ENCODE measurements around the gene ADD3.
"Not testable (repeated sequence)": the region's sequence is repeated elsewhere in the genome, so short reads cannot be mapped to it uniquely, and the experiment has no call there.

ADD3 gene

DNA sequence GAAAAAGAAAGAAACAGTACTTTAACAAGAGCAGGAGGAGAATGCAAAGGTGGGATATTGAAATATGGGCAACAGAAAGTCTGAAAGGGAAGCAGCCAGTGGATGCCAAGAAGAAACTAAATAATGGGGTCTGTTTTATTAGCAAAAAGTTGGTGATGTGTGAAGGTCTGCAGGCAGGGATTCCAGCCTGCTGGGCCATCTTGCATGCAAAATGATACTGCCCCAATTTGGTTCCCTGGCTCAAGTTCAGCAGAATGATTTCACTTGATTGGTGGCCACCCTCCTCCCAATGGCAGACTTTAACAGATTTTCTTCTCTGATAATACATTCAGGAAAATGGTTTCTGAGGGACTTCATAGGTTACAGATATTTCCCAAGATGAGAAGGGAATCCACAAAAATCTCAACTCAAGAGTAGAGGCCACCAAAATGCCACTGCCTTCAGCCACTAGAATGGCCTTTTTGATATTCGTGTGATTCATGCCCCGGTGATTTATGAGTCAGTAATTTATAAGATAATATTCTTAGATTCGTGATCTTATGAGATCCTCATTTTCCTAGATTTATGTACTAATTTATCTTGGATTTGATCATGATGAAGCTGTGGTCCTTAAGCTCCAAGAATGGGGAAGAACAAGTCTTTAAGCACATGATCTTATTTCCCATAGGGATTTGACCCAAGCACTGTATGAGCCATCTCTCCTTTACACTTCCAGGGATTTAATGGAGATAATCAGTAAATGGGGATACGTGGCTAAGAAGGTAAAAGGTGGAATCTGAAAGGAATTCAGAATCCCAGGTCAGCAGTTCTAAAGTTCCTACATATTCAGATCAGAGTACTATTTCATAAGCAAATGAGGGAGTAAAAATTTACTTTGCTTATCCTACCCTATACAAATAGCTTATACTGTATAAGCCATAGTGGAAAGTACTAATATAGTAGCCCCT is 32.3 kb upstream of the ADD3 start:
- no peak for TF ChIP-seq Cebpa-rat (IDR thresholded peaks at IDR 0.05)
- Histone ChIP-seq H3K27me3 (no peaks in the 10 kb centered on the region), H3K4me1 (no peaks in the 10 kb centered on the region)

GRCh38 chr10:109976681-109977080 is 31.1 kb upstream of the ADD3 start:
- Histone ChIP-seq H3K4me2 (no peak overlapping the region), H4K20me1 (no peaks in the 10 kb centered on the region), H3K4me1 (no peaks in the 10 kb centered on the region), H3K27ac (no peak overlapping the region), H3K9me3 (no peaks in the 10 kb centered on the region), H3K9ac (no peak overlapping the region), H3K4me3 (no peak overlapping the region), H3K36me3 (no peaks in the 10 kb centered on the region), H3K27me3 (no peaks in the 10 kb centered on the region)
- no peak for TF ChIP-seq Cebpa-rat (IDR thresholded peaks at IDR 0.05)

More for the DNA sequence above, 32.3 kb upstream of the ADD3 start:
- Histone ChIP-seq H3K4me3 (no peak overlapping the region), H3K9me3 (no peaks in the 10 kb centered on the region), H4K20me1 (no peaks in the 10 kb centered on the region), H3K27ac (no peak overlapping the region), H3K4me2 (no peak overlapping the region), H3K36me3 (no peaks in the 10 kb centered on the region), H3K9ac (no peak overlapping the region)

DNA sequence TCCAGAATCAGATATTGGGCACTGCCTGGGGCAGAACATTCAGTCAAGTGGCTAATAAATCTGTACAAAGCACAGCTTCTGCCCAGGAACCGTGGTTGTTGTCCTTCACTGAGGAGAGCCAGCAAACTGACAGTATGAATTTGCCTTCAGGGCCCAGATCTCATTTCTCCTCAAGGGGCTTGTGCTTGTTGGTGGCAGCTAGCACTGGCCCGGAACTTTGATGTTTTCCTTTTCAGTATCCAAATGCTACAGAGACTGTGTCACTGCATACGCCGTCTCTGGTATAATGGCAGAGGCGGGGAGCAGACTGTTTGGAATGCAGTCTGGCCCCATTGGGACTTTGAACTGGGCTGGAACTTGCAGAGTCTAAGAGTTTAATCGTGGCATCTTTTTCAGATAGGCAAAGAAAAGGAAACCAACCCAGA is 30.4 kb upstream of the ADD3 start:
- no peaks in the 10 kb centered on the region for H3K9me3 ChIP-seq
- no peaks in the 10 kb centered on the region for H4K20me1 ChIP-seq
- no peaks in the 10 kb centered on the region for H3K36me3 ChIP-seq
- no peak overlapping the region for H3K4me3 ChIP-seq
- no peaks in the 10 kb centered on the region for H3K27me3 ChIP-seq
- no peak for TF ChIP-seq Cebpa-rat (IDR thresholded peaks at IDR 0.05)
- no peaks in the 10 kb centered on the region for H3K4me1 ChIP-seq
- H3K27ac ChIP-seq: no peak overlapping the region
- H3K9ac ChIP-seq: no peak overlapping the region
- no peak overlapping the region for H3K4me2 ChIP-seq

DNA sequence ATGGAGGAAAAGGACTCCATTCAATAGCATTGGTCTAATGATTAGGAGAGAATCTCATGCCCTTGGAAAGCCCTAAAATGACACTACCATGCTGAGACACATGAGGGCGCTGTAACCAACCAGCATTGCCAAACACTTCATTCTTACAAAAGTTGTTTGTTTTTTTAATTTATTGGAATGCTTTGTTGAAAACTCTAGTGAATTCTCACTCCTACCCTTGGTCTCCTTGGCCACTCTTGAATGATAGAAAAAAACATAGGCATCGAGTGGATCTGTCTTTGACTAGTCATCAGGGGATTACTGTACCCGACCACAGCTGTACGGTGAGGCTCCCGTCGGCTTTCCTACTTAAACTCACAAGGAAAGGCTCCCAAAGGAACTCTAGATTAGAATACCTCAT is 29.3 kb upstream of the ADD3 start:
- H3K9ac ChIP-seq: no peak overlapping the region
- H3K4me3 ChIP-seq: no peak overlapping the region

GRCh38 chr10:109979215-109979614 is 28.6 kb upstream of the ADD3 start:
- H3K9me3 ChIP-seq: peaks cover 3% of the 10 kb centered on the region; the same call in 1 of the 2 replicates
- TF ChIP-seq Cebpa-rat (IDR thresholded peaks at IDR 0.05): no peak

More for the DNA sequence above, 29.3 kb upstream of the ADD3 start:
- Histone ChIP-seq H4K20me1 (no peaks in the 10 kb centered on the region), H3K4me2 (no peak overlapping the region), H3K4me1 (peaks cover 4% of the 10 kb centered on the region; the same call in 1 of the 2 replicates), H3K27ac (no peak overlapping the region), H3K9me3 (no peaks in the 10 kb centered on the region; the same call in 1 of the 2 replicates), H3K27me3 (no peaks in the 10 kb centered on the region), H3K36me3 (no peaks in the 10 kb centered on the region)
- no peak for TF ChIP-seq Cebpa-rat (IDR thresholded peaks at IDR 0.05)

GRCh38 chr10:109981650-109982049 is 26.1 kb upstream of the ADD3 start:
- no peak overlapping the region for H3K9ac ChIP-seq
- H3K4me1 ChIP-seq: peaks cover 6% of the 10 kb centered on the region; the same call in 1 of the 2 replicates
- H3K4me2 ChIP-seq: no peak overlapping the region
- H3K36me3 ChIP-seq: no peaks in the 10 kb centered on the region
- H3K27ac ChIP-seq: no peak overlapping the region
- H3K27me3 ChIP-seq: no peaks in the 10 kb centered on the region
- H3K9me3 ChIP-seq: peaks cover 18% of the 10 kb centered on the region
- H3K4me3 ChIP-seq: no peak overlapping the region
- no peaks in the 10 kb centered on the region for H4K20me1 ChIP-seq
- TF ChIP-seq Cebpa-rat (IDR thresholded peaks at IDR 0.05): no peak

More at GRCh38 chr10:109979215-109979614, 28.6 kb upstream of the ADD3 start:
- no peak overlapping the region for H3K4me2 ChIP-seq
- no peaks in the 10 kb centered on the region for H3K36me3 ChIP-seq
- no peak overlapping the region for H3K4me3 ChIP-seq
- H3K27ac ChIP-seq: no peak overlapping the region
- peaks cover 6% of the 10 kb centered on the region; the same call in 1 of the 2 replicates for H3K4me1 ChIP-seq
- H3K27me3 ChIP-seq: no peaks in the 10 kb centered on the region
- no peak overlapping the region for H3K9ac ChIP-seq
- H4K20me1 ChIP-seq: no peaks in the 10 kb centered on the region

- Histone ChIP-seq H3K27me3 (no peaks in the 10 kb centered on the region), H3K27ac (no peak overlapping the region), H3K4me2 (no peak overlapping the region), H4K20me1 (no peaks in the 10 kb centered on the region), H3K9me3 (peaks cover 18% of the 10 kb centered on the region), H3K9ac (no peak overlapping the region), H3K4me1 (peaks cover 6% of the 10 kb centered on the region; the same call in 1 of the 2 replicates), H3K4me3 (no peak overlapping the region), H3K36me3 (no peaks in the 10 kb centered on the region)
- no peak for TF ChIP-seq Cebpa-rat (IDR thresholded peaks at IDR 0.05)
These were observed 25.7 kb upstream of the ADD3 start for GRCh38 chr10:109982123-109982522.

- Histone ChIP-seq H3K36me3 (no peaks in the 10 kb centered on the region), H3K27ac (no peak overlapping the region), H3K4me1 (peaks cover 6% of the 10 kb centered on the region; the same call in 1 of the 2 replicates), H4K20me1 (no peaks in the 10 kb centered on the region), H3K9me3 (peaks cover 18% of the 10 kb centered on the region), H3K27me3 (no peaks in the 10 kb centered on the region), H3K9ac (no peak overlapping the region), H3K4me2 (no peak overlapping the region), H3K4me3 (no peak overlapping the region)
- no peak for TF ChIP-seq Cebpa-rat (IDR thresholded peaks at IDR 0.05)
These were observed 25.0 kb upstream of the ADD3 start for GRCh38 chr10:109982812-109983211.

GRCh38 chr10:109984013-109984412 is 23.8 kb upstream of the ADD3 start:
- Histone ChIP-seq H3K36me3 (no peaks in the 10 kb centered on the region), H3K27ac (no peak overlapping the region), H3K9ac (no peak overlapping the region), H3K4me2 (no peak overlapping the region), H3K27me3 (no peaks in the 10 kb centered on the region), H4K20me1 (no peaks in the 10 kb centered on the region), H3K4me3 (no peak overlapping the region), H3K9me3 (peaks cover 18% of the 10 kb centered on the region), H3K4me1 (peaks cover 6% of the 10 kb centered on the region; the same call in 1 of the 2 replicates)
- TF ChIP-seq Cebpa-rat (IDR thresholded peaks at IDR 0.05): no peak

GRCh38 chr10:109985768-109986167 is 22.0 kb upstream of the ADD3 start:
- not testable (repeated sequence) for H3K9ac ChIP-seq, H3K27me3 ChIP-seq, H3K4me1 ChIP-seq, H3K27ac ChIP-seq, H3K36me3 ChIP-seq, H4K20me1 ChIP-seq, H3K4me3 ChIP-seq, H3K4me2 ChIP-seq
- H3K9me3 ChIP-seq: peaks cover 18% of the 10 kb centered on the region

Measured in BLaER1 (cell line).